ENCODE data around the gene ZNF771. TPM values are rescaled to one million over a fixed set of nuclear protein-coding genes. Genes with fewer than 3 reads are reported as not detected.

ZNF771 gene
- total and polyA plus RNA-seq, 9 of the 15 experiments (the other 6 are each of a cell fraction or from before 2014, with no cell fraction given), result 1.5 to 12.6 (median 4.4) TPM

- TF ChIP-seq, protein P1, sequence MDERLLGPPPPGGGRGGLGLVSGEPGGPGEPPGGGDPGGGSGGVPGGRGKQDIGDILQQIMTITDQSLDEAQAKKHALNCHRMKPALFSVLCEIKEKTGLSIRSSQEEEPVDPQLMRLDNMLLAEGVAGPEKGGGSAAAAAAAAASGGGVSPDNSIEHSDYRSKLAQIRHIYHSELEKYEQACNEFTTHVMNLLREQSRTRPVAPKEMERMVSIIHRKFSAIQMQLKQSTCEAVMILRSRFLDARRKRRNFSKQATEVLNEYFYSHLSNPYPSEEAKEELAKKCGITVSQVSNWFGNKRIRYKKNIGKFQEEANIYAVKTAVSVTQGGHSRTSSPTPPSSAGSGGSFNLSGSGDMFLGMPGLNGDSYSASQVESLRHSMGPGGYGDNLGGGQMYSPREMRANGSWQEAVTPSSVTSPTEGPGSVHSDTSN (CRISPR knock-in tag; IDR thresholded peaks at IDR 0.05; ENCODE audit: low read depth), result peak; percentile 92
- TF ChIP-seq, protein P1 (tag; conservative IDR thresholded peaks at IDR 0.05; ENCODE audit: low read depth), result peak; percentile 100
- TF ChIP-seq, protein P2, sequence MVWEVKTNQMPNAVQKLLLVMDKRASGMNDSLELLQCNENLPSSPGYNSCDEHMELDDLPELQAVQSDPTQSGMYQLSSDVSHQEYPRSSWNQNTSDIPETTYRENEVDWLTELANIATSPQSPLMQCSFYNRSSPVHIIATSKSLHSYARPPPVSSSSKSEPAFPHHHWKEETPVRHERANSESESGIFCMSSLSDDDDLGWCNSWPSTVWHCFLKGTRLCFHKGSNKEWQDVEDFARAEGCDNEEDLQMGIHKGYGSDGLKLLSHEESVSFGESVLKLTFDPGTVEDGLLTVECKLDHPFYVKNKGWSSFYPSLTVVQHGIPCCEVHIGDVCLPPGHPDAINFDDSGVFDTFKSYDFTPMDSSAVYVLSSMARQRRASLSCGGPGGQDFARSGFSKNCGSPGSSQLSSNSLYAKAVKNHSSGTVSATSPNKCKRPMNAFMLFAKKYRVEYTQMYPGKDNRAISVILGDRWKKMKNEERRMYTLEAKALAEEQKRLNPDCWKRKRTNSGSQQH (CRISPR knock-in tag; IDR thresholded peaks at IDR 0.05), result no peak
- peak in 1 of 3 experiments; percentile 63 for TF ChIP-seq YY1 (IDR thresholded peaks at IDR 0.05; ENCODE audit: borderline replicate concordance in 1 of 3, control insufficient read depth in 1 of 3, extremely low read depth in 1 of 3, insufficient read depth in 3 of 3, insufficient read length in 1 of 3, insufficient replicate concordance in 2 of 3, low read depth in 1 of 3, low read length in 2 of 3)
- TF ChIP-seq FOS (IDR thresholded peaks at IDR 0.05; ENCODE audit: extremely low read depth, insufficient read length), result peak; percentile 98
- peak; percentile 96 to 97 for TF ChIP-seq NRF1 (conservative IDR thresholded peaks at IDR 0.05 in 1 of 2, IDR thresholded peaks at IDR 0.05 in 1 of 2)
- TF ChIP-seq ATF7 (IDR thresholded peaks at IDR 0.05), result peak; percentile 90
- peak; percentile 46; the same call in 1 of the 2 replicates for TF ChIP-seq L3MBTL2 (IDR thresholded peaks at IDR 0.05)
- TF ChIP-seq ATF1 (CRISPR knock-in tag; IDR thresholded peaks at IDR 0.05), result no peak
- TF ChIP-seq ATF1 (tag; IDR thresholded peaks at IDR 0.05), result peak; percentile 97
- TF ChIP-seq PKNOX1 (IDR thresholded peaks at IDR 0.05), result peak; percentile 100
- TF ChIP-seq GABPA (tag; conservative IDR thresholded peaks at IDR 0.05; ENCODE audit: low read depth), result peak; percentile 85
- TF ChIP-seq RBFOX2 (IDR thresholded peaks at IDR 0.05; ENCODE audit: low read depth, low read length), result no peak; the same call in 1 of the 2 replicates
- no peak for TF ChIP-seq BACH1 (tag; IDR thresholded peaks at IDR 0.05)
- peak; percentile 72; the same call in 1 of the 2 replicates for TF ChIP-seq TGIF2 (CRISPR knock-in tag; IDR thresholded peaks at IDR 0.05)
- TF ChIP-seq HNRNPLL (IDR thresholded peaks at IDR 0.05; ENCODE audit: low read depth, low read length, poor library complexity, severe bottlenecking), result peak; percentile 47
- TF ChIP-seq OTX1 (CRISPR knock-in tag; IDR thresholded peaks at IDR 0.05), result 0 out of 2 replicates have a peak, but pooled peaks have one; percentile 51
- TF ChIP-seq, protein P3, sequence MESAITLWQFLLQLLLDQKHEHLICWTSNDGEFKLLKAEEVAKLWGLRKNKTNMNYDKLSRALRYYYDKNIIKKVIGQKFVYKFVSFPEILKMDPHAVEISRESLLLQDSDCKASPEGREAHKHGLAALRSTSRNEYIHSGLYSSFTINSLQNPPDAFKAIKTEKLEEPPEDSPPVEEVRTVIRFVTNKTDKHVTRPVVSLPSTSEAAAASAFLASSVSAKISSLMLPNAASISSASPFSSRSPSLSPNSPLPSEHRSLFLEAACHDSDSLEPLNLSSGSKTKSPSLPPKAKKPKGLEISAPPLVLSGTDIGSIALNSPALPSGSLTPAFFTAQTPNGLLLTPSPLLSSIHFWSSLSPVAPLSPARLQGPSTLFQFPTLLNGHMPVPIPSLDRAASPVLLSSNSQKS (CRISPR knock-in tag; IDR thresholded peaks at IDR 0.05), result no peak
- TF ChIP-seq, protein P4, sequence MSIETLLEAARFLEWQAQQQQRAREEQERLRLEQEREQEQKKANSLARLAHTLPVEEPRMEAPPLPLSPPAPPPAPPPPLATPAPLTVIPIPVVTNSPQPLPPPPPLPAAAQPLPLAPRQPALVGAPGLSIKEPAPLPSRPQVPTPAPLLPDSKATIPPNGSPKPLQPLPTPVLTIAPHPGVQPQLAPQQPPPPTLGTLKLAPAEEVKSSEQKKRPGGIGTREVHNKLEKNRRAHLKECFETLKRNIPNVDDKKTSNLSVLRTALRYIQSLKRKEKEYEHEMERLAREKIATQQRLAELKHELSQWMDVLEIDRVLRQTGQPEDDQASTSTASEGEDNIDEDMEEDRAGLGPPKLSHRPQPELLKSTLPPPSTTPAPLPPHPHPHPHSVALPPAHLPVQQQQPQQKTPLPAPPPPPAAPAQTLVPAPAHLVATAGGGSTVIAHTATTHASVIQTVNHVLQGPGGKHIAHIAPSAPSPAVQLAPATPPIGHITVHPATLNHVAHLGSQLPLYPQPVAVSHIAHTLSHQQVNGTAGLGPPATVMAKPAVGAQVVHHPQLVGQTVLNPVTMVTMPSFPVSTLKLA (conservative IDR thresholded peaks at IDR 0.05), result peak in 1 of 2 experiments; percentile 57; a peak in 3 of 4 replicates
Measured at GRCh38 chr16:30370456-30371247, 36.8 kb upstream of the ZNF771 start, which contains the start of gene TBC1D10B (continued).

Data from K562 (cell line).